IPS DF 6.9 (cell line): ENCODE data around the gene MCF2L.

ENCODE experiments used
- DNase-seq: peaks from one replicate; pipeline ENCODE4 v3.0.0-alpha.2; 2013; ENCODE audit warnings: low read depth, low spot score
- H3K27ac ChIP-seq: one replicate; pipeline ENCODE4 v1.5.1; 2013; ENCODE audit warnings: low read length, control low read depth
- H3K27me3 ChIP-seq: 2 replicates; pipeline ENCODE4 v1.6.1; 2013; ENCODE audit warnings: mild to moderate bottlenecking, low read length; ENCODE audit not compliant: control insufficient read depth, insufficient read depth
- H3K36me3 ChIP-seq: 2 replicates; pipeline ENCODE4 v1.6.1; 2013; ENCODE audit warnings: low read length; ENCODE audit not compliant: control insufficient read depth, insufficient read depth
- H3K4me1 ChIP-seq: 2 replicates; pipeline ENCODE4 v1.6.1; 2013; ENCODE audit warnings: low read length; ENCODE audit not compliant: control insufficient read depth, insufficient read depth
- H3K4me3 ChIP-seq: 2 replicates; pipeline ENCODE4 v1.5.1; 2013; ENCODE audit warnings: mild to moderate bottlenecking, low read length
- H3K9me3 ChIP-seq: 2 replicates; pipeline ENCODE4 v1.6.1; 2013; ENCODE audit warnings: low read length, inconsistent platforms; ENCODE audit not compliant: control insufficient read depth, insufficient read depth
- WGBS: extraction: QIAGEN DNeasy Blood & Tissue Kit; methylation state at CpG from one replicate; pipeline ENCODE4 v1.1.7; 2013; ENCODE audit warnings: mixed read lengths, missing lambda C conversion rate; ENCODE audit not compliant: insufficient read length, insufficient coverage; 5-methylcytosine and 5-hydroxymethylcytosine counted together

MCF2L gene

DNA sequence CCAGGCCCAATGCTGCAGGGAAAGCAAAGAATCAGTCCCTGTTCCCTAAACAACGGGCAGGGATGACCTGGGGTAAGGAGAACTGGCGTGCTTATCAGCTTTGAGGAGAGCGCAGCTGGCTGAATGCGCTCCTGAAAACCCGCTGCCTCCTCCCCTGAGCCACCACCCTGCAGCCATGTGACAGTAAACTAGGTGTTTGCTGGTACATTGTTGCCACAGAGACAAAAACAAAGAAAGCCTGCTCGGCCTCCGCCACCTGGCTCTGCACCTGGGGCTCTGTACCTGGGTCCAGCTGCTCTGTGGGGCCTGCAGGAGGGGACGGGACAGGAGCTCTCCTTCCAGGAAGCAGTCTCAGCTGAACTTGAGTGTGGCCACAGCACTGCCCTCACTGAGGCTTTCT is 21.8 kb downstream of the MCF2L start:
- no peak for DNase-seq
- WGBS, result no CpG with 5 or more reads among the region's 8 CpGs
- H3K27ac ChIP-seq, result no peak overlapping the region

DNA sequence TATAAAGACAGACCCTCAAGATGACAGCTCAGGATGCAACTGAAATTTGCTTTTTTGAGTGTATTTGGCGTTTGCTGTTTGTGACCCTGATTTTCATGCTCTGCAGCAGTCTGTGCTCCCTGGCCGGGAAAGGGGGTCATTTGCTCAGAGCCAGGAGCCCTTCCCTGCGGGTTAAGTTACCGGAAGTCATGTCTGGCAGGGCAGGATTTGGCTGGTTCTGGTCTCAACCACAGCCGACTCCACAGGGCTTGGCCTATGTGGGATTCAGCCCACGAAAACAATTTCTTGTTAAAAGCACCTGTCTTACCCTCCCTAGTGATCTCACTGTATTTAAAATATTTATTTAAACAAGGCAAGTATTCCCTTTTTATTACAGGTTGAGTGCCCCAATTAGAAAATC is 22.6 kb downstream of the MCF2L start:
- no CpG with 5 or more reads among the region's 6 CpGs for WGBS
- no peak for DNase-seq
- Histone ChIP-seq H3K4me1 (no peaks in the 10 kb centered on the region), H3K4me3 (no peak overlapping the region), H3K36me3 (no peaks in the 10 kb centered on the region), H3K27ac (no peak overlapping the region), H3K9me3 (no peaks in the 10 kb centered on the region), H3K27me3 (no peaks in the 10 kb centered on the region)

More for the DNA sequence above, 21.8 kb downstream of the MCF2L start:
- no peaks in the 10 kb centered on the region for H3K27me3 ChIP-seq
- H3K36me3 ChIP-seq, result no peaks in the 10 kb centered on the region
- H3K9me3 ChIP-seq, result no peaks in the 10 kb centered on the region
- no peaks in the 10 kb centered on the region for H3K4me1 ChIP-seq
- no peak overlapping the region for H3K4me3 ChIP-seq

DNA sequence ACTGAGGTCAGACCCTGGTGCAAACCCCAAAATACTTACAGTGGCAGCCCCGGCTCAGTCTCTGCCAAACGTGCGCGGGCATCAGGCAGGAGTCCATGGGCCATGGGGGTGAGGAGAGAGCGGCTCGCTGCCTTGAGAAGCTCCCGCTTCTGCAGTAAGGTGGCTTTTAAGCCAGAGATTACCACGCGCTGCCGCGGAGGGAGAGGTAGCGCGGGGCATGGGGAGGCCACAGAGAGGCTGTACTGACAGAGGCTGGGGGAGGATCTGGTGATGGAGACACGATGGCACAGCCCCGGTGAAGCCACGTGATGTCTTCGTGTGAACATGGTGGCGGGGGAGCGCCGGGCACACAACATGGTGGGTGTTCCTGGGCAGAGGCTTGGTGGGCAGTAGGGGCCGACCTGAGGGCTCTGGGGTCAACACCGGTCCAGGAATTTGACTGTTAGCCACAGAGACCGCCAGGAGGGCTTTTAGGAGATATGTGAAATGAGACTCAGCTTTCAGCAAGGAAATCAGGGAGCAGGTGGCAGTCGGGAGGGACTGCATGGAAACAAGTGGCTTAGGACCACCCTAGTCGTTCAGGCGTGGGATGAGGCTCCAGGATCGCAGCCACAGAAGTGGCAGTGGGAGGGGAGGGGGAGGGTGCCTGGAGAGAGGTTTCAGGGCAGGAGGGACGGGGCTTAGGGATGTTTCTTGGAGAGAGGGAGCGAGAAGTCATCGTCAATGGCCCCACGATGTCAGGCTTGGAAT is 24.1 kb downstream of the MCF2L start:
- H3K36me3 ChIP-seq, result no peaks in the 10 kb centered on the region
- DNase-seq, result no peak
- no CpG with 5 or more reads among the region's 31 CpGs for WGBS
- no peaks in the 10 kb centered on the region for H3K27me3 ChIP-seq
- no peaks in the 10 kb centered on the region for H3K4me1 ChIP-seq
- no peak overlapping the region for H3K4me3 ChIP-seq
- no peaks in the 10 kb centered on the region for H3K9me3 ChIP-seq
- no peak overlapping the region for H3K27ac ChIP-seq

DNA sequence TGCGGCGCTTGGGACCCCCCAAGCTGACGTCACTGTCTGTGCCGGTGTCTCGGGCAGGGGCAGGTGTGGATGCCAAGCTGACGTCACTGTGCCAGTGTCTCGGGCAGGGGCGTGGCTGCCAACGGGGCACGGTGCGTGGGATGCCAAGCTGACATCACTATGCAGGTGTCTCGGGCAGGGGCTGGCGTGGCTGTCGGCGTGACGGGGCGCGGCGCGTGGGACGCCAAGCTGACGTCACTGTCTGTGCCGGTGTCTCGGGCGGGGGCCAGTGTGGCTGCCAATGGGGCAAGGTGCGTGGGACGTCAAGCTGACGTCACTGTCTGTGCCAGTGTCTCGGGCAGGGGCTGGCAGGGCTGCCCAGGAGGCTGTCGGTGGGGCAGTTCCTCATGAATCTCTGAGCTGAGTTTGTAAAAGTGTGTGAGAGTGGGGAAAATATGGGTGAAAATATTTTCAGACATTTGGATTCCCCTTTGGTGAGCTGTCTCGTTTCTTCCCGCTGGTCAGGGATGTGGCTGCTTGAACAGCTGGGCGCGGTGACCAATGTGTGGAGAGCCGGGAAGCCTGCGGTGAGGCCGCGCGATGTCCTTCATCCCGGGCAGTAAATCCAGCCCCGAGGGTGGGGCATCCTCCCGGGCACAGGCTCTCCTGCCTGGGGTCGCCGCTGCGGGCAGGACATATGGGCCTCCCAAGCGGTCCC is 25.2 kb downstream of the MCF2L start:
- no peaks in the 10 kb centered on the region for H3K27me3 ChIP-seq
- no peaks in the 10 kb centered on the region for H3K4me1 ChIP-seq
- H3K27ac ChIP-seq, result no peak overlapping the region
- no peaks in the 10 kb centered on the region for H3K9me3 ChIP-seq
- no CpG with 5 or more reads among the region's 46 CpGs for WGBS
- H3K36me3 ChIP-seq, result no peaks in the 10 kb centered on the region
- H3K4me3 ChIP-seq, result no peak overlapping the region
- DNase-seq, result no peak

DNA sequence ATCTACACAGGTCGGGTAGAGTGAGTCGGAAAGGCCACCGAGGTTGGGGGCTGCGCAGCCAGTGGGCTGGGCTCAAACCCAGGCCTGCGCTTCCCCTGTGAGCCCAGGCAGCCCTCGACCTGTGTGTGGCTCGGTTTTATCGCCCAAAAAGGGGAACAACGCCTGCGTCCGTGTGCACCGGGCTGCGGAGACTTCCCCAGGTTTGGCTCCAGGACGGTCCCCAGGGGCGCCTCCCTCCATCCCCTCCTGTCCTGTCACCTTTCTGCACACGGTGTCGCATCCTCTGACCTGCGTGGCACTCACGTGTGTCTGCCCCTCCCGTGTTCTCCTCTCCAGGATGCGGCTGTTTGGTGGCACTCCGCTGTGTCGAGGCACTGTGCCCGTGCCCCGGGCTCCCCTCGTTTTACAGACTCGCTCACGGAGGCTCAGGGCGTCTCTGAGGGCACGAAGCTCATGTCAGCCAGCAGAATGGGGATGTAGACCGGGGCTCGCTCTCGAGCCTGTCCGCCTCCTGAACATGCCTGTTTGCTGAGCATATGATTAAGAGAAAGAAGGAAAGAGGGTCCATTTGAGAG is 25.9 kb downstream of the MCF2L start:
- Histone ChIP-seq H3K4me3 (no peak overlapping the region), H3K4me1 (no peaks in the 10 kb centered on the region), H3K27ac (no peak overlapping the region), H3K9me3 (no peaks in the 10 kb centered on the region), H3K36me3 (no peaks in the 10 kb centered on the region), H3K27me3 (no peaks in the 10 kb centered on the region)
- WGBS, result no CpG with 5 or more reads among the region's 34 CpGs
- DNase-seq, result no peak

DNA sequence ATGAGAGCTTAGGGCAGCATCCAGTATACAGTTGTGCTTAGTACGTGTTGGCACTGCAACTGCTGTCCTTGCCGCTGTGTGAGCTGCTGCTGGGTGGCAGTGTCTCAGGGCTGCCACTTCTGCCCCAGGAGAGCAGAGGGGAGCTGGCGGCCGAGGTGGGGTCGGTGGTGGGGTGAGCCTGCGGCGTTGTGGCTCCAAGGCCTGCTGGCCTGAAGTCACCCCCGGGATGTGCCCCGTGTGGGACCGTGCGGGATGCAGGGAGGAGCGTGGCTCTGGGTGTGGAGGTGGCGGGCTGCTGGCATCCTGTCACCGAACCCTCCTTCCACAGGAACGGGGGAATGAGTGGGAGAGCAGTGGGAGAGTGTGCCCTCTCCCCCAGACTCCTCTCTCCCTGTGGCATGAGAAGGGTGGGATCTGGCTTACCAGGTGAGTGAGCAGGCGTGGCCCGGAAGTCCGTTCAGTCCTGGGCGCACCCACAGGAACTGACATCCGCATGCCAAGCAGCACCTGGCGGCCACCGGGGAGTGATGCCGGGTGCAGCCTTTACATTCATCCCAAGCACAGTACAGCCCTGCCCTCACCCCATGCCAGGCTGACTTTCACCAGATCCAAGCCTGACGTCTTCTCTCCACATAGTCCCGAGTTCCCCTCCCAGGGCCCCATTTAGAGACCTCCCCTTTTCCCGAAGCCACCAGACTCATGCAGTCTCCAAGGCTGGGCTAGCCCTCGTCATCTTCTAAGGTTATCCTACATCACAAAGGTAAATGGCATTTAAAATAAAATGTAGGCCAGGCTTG is 26.6 kb downstream of the MCF2L start:
- H3K27ac ChIP-seq, result no peak overlapping the region
- H3K36me3 ChIP-seq, result no peaks in the 10 kb centered on the region
- no peak for DNase-seq
- no peaks in the 10 kb centered on the region for H3K4me1 ChIP-seq
- WGBS, result no CpG with 5 or more reads among the region's 27 CpGs
- no peaks in the 10 kb centered on the region for H3K27me3 ChIP-seq
- no peak overlapping the region for H3K4me3 ChIP-seq
- no peaks in the 10 kb centered on the region for H3K9me3 ChIP-seq

DNA sequence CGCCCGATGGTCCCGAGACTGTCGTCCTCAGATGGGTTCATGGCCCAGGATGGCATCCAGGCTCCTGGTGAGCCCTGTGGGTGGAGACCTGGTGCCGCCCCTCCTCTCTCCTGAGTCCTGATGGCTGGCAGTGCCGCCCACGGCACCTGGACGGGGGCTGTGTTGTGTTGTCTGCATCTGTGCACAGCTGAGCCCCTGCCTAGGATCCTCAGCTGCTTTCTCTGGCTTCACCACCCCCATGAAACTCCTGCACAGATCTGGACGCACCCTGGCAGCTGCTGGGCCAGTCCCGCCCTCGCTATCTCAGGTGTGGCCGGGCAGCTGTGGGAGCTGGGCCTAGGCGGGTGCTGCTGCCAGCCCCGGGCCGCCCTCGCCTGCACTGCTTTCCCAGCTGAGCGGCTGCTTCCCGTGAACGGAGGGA is 27.7 kb downstream of the MCF2L start:
- no peak for DNase-seq
- no peak overlapping the region for H3K4me3 ChIP-seq
- H3K9me3 ChIP-seq, result no peaks in the 10 kb centered on the region
- no peaks in the 10 kb centered on the region for H3K4me1 ChIP-seq
- no peaks in the 10 kb centered on the region for H3K27me3 ChIP-seq
- no peak overlapping the region for H3K27ac ChIP-seq
- WGBS, result no CpG with 5 or more reads among the region's 19 CpGs
- no peaks in the 10 kb centered on the region for H3K36me3 ChIP-seq

DNA sequence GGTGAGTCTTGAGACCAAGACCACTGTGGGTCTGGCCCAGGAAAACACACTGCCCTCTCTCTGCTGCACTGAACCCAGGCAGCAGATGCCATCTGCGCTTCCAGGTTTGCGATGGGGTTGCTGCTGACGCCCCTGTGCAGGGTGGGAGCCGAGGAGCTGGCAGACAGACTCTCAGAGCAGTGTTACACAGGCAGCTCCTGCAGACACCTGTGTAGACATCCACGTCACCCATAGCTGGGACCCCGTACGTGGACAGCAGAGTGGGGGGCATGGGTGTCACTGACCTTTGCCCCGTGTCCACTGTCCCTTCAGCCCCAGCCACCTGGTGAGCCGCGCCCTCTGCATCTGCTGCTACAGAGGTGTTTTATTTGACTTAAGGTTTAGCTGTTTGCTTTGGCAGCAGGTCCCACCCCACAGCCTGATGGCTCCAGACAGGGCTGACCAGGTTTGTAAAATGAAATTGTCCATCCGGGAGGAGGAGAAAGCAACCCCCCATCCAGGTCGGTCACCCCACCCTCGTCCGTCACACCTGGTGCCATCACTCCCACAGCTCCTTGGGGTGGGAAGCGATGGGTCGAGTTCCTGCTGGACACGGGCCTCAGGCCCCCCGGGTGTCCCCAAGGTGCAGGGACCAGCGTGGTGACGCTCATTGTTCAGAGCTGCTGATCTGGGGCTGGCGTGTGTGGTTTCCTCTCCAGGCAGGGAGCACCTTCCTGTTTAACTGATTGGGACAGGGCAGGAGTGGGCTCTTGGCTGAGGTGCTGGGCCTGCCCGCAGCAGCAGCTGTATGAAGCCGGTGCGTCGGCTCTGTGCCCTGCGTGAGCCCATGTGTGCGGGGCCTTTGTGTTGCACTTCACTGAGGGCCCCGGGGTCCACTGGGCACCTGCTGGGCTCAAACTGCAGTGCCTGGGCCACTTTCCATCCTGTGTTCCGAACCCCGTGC is 28.4 kb downstream of the MCF2L start:
- no peaks in the 10 kb centered on the region for H3K9me3 ChIP-seq
- H3K36me3 ChIP-seq, result no peaks in the 10 kb centered on the region
- H3K27me3 ChIP-seq, result no peaks in the 10 kb centered on the region
- no peak overlapping the region for H3K27ac ChIP-seq
- no peak for DNase-seq
- no peak overlapping the region for H3K4me3 ChIP-seq
- no CpG with 5 or more reads among the region's 30 CpGs for WGBS
- H3K4me1 ChIP-seq, result peaks cover 3% of the 10 kb centered on the region; the same call in 1 of the 2 replicates

DNA sequence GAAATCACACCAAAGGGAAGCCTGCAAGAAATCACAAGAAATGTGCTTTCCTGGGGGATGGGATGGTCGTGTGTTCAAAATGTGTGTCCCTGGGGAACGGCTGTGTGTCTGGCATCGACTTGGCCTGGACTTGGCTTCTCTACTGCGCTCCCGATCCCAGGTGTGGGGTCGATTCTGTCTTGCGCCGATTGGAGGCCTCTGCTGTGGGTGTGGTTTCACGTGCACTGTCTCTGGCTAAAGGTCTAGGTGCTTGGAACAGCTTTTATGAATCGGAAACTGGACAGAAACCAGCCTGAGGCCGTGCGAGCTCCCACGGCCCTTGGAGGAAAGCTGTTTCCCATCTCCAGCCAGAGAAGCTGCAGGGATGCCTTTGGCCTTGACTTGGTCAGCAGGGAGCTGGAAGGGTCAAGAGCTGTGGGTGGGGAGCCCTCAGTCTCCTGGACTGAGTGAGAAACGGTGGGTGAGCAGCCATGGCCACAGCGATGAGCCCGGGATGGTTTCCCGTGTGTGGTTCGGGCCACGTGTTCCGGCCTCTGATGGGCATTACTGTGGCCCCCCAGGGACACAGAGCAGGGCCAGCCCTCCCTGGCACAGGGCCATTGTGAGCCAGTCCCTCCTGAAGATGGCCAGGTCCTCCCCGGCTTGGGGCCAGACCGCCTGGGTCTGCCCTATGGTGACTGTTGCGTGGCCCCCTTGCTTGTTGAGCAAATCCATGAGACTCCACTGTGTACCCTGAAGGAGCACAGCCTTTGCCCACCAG is 29.7 kb downstream of the MCF2L start:
- WGBS, result no CpG with 5 or more reads among the region's 23 CpGs
- H3K4me3 ChIP-seq, result no peak overlapping the region
- H3K27me3 ChIP-seq, result no peaks in the 10 kb centered on the region
- H3K4me1 ChIP-seq, result peaks cover 3% of the 10 kb centered on the region; the same call in 1 of the 2 replicates
- no peaks in the 10 kb centered on the region for H3K9me3 ChIP-seq
- no peak overlapping the region for H3K27ac ChIP-seq
- H3K36me3 ChIP-seq, result no peaks in the 10 kb centered on the region; the same call in 1 of the 2 replicates
- no peak for DNase-seq
